Measurements from ENCODE around the gene INPP5E.

INPP5E gene

GRCh38 chr9:136473354-136473721 is 33.7 kb upstream of the INPP5E start:
- DNase-seq, result no peak

GRCh38 chr9:136472640-136473353 is 33.2 kb upstream of the INPP5E start:
- DNase-seq, result no peak

- DNase-seq, result no peak
Measured at GRCh38 chr9:136471802-136472487, 32.3 kb upstream of the INPP5E start.

GRCh38 chr9:136470792-136471469 is 31.3 kb upstream of the INPP5E start:
- no peak for DNase-seq

- no peak for DNase-seq
Measured at GRCh38 chr9:136470356-136470755, 30.7 kb upstream of the INPP5E start.

GRCh38 chr9:136467766-136468165 is 28.1 kb upstream of the INPP5E start:
- DNase-seq, result peak; percentile 36

GRCh38 chr9:136466155-136466541 is 26.5 kb upstream of the INPP5E start:
- no peak for DNase-seq

- DNase-seq, result no peak
Measured at GRCh38 chr9:136465500-136466154, 26.0 kb upstream of the INPP5E start.

- DNase-seq, result no peak
Measured at GRCh38 chr9:136464241-136464640, 24.6 kb upstream of the INPP5E start.

GRCh38 chr9:136463578-136463977 is 23.9 kb upstream of the INPP5E start:
- DNase-seq, result no peak

- no peak for DNase-seq
Measured at GRCh38 chr9:136462664-136463063, 23.0 kb upstream of the INPP5E start.

- no peak for DNase-seq
Measured at GRCh38 chr9:136460772-136461325, 21.2 kb upstream of the INPP5E start.

GRCh38 chr9:136459425-136459824 is 19.8 kb upstream of the INPP5E start:
- DNase-seq, result no peak

- DNase-seq, result no peak
Measured at GRCh38 chr9:136457326-136457725, 17.7 kb upstream of the INPP5E start.

GRCh38 chr9:136456258-136456657 is 16.6 kb upstream of the INPP5E start:
- no peak for DNase-seq

- no peak for DNase-seq
Measured at GRCh38 chr9:136455043-136456002, 15.7 kb upstream of the INPP5E start.

GRCh38 chr9:136454026-136454796 is 14.6 kb upstream of the INPP5E start:
- DNase-seq, result no peak

GRCh38 chr9:136453326-136453725 is 13.7 kb upstream of the INPP5E start:
- DNase-seq, result no peak

- no peak for DNase-seq
Measured at GRCh38 chr9:136451221-136451877, 11.7 kb upstream of the INPP5E start.

- no peak for DNase-seq
Measured at GRCh38 chr9:136448655-136449054, 9.0 kb upstream of the INPP5E start.
